ENCODE data around the gene TNFAIP8. TPM values are rescaled to one million over a fixed set of nuclear protein-coding genes. Genes with fewer than 3 reads are reported as not detected.

Gene TNFAIP8
- total RNA-seq, 2 donors from 2014 or later = 5.6 to 8.9 TPM

DNA sequence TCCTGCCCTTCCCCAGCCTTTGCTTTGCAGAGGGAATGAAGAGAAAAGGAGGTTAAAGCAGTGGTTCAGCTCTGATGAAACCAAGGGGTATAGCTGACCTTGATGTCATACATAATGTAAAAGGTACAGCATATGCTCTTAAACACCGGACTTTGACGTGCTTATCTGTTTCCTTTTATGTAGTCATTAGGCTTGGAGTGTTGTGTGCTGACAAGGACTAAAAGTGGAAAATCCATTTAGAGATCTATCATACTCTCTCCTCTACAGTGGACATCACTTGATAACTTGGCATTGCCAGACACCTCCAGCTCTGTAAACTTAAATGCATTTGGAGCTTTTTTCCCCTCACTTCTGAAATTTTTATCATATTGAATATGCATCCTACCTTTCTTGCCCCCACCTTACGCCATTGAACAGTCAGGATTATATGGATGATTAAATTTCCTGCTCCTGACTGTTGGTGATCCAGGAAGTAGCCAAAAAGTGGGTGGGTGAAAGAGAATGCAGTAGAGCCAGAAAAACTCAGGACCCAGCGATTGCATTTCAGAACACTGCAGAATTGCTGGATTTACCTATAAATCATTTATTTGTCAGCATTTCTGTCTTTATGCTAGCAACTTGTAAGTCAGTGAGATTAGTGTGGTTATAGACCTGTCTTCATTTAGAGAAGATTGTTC lies 4.1 kb downstream of the TNFAIP8 start:
- no peak for DNase-seq (ENCODE audit: low spot score)
- H3K36me3 ChIP-seq = no peaks in the 10 kb centered on the region
- H3K9me3 ChIP-seq = no peaks in the 10 kb centered on the region
- peaks cover 0 to 7% of the 10 kb centered on the region in 2 donors for H3K4me1 ChIP-seq
- H3K27me3 ChIP-seq = no peaks in the 10 kb centered on the region
- TF ChIP-seq, protein P1, sequence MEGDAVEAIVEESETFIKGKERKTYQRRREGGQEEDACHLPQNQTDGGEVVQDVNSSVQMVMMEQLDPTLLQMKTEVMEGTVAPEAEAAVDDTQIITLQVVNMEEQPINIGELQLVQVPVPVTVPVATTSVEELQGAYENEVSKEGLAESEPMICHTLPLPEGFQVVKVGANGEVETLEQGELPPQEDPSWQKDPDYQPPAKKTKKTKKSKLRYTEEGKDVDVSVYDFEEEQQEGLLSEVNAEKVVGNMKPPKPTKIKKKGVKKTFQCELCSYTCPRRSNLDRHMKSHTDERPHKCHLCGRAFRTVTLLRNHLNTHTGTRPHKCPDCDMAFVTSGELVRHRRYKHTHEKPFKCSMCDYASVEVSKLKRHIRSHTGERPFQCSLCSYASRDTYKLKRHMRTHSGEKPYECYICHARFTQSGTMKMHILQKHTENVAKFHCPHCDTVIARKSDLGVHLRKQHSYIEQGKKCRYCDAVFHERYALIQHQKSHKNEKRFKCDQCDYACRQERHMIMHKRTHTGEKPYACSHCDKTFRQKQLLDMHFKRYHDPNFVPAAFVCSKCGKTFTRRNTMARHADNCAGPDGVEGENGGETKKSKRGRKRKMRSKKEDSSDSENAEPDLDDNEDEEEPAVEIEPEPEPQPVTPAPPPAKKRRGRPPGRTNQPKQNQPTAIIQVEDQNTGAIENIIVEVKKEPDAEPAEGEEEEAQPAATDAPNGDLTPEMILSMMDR (IDR thresholded peaks at IDR 0.05) = no peak
- H3K4me3 ChIP-seq = no peak overlapping the region
- H3K27ac ChIP-seq = no peak overlapping the region

- H3K36me3 ChIP-seq = no peaks in the 10 kb centered on the region
- no peaks in the 10 kb centered on the region for H3K27me3 ChIP-seq
- no peak overlapping the region for H3K27ac ChIP-seq
- peaks cover 0 to 2% of the 10 kb centered on the region in 2 donors for H3K4me1 ChIP-seq
- TF ChIP-seq, protein P1 (IDR thresholded peaks at IDR 0.05) = no peak
- no peaks in the 10 kb centered on the region for H3K9me3 ChIP-seq
- H3K4me3 ChIP-seq = no peak overlapping the region
- DNase-seq (ENCODE audit: low spot score) = no peak
These were observed 5.2 kb downstream of the TNFAIP8 start for GRCh38 chr5:119360905-119361593.

GRCh38 chr5:119361594-119362125 lies 5.8 kb downstream of the TNFAIP8 start:
- H3K27ac ChIP-seq = no peak overlapping the region

DNA sequence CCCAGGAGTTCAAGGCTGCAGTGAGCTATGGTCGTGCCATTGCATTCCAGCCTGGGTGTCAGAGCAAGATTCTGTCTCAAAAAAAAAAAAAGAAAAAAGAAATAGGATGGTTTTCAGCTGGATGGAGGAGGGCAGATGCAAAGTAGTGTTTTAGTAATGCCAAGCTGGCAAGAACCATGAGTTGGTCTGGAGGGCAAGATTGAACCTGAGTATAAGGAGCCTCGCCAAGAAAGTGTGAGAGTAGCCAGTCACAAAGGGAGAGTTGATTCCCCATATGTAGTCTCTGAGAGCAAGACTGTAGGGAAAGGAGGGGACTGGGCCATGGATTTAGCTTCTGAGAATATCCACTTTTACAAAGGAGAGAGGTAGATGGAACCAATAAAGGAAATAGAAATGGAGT lies 6.9 kb downstream of the TNFAIP8 start:
- Histone ChIP-seq H3K36me3 (no peaks in the 10 kb centered on the region), H3K9me3 (no peaks in the 10 kb centered on the region), H3K4me1 (peaks cover 0 to 8% of the 10 kb centered on the region in 2 donors), H3K27me3 (no peaks in the 10 kb centered on the region), H3K4me3 (no peak overlapping the region), H3K27ac (no peak overlapping the region)
- TF ChIP-seq, protein P1 (IDR thresholded peaks at IDR 0.05) = no peak
- no peak for DNase-seq (ENCODE audit: low spot score)

More at GRCh38 chr5:119361594-119362125, 5.8 kb downstream of the TNFAIP8 start:
- H3K9me3 ChIP-seq = no peaks in the 10 kb centered on the region
- no peaks in the 10 kb centered on the region for H3K36me3 ChIP-seq
- no peaks in the 10 kb centered on the region for H3K27me3 ChIP-seq
- no peak overlapping the region for H3K4me3 ChIP-seq
- peaks cover 0 to 8% of the 10 kb centered on the region in 2 donors for H3K4me1 ChIP-seq
- TF ChIP-seq, protein P1 (IDR thresholded peaks at IDR 0.05) = no peak
- DNase-seq (ENCODE audit: low spot score) = no peak

DNA sequence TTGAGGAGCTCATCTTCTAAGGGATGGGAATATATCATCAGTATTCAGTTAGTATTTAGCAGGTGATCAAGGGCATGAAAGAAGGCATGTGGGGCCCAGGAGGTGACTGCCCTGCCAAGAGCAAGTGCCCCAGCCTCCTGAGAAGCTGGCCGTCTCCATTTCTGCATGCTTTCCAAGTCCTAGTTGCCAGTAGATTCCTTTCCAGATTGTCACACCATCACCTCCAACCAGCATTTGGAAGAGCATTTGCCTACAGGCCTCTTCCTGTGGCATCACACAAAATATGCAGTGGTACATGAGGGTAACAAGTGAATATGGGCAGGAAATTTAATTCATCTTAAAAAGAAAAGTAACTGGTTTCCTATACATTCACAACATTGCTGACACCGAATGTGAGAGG lies 7.5 kb downstream of the TNFAIP8 start:
- Histone ChIP-seq H3K9me3 (no peaks in the 10 kb centered on the region), H3K4me1 (peaks cover 0 to 8% of the 10 kb centered on the region in 2 donors), H3K4me3 (no peak overlapping the region), H3K27ac (no peak overlapping the region), H3K36me3 (no peaks in the 10 kb centered on the region), H3K27me3 (no peaks in the 10 kb centered on the region)
- DNase-seq (ENCODE audit: low spot score) = no peak
- TF ChIP-seq, protein P1 (IDR thresholded peaks at IDR 0.05) = no peak
